NCI-H1105 treated with DMSO at 0.1 percent for 48 hours (cell line): ENCODE data around the gene TMEM184A.

Source experiments
- DNase-seq: peaks from one replicate; lab custom pipeline; 2025; lab: John Stamatoyannopoulos, UW

TMEM184A gene

DNA sequence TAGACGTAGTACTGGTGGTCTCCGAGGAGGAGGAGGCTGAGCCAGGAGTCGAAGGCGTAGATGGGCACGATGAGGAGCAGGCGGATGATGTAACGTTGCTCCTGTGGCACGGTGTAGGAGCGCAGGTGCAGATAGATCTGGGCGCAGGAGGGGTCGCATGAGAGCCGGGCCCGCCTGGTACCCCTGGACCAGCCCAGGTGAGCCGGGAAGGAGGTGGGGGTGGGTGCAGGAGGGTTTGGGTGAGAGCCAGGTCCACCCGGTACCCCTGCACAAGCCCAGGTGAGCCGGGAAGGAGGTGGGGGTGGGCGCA is 5.2 kb downstream of the TMEM184A start:
- DNase-seq, result no peak

- no peak for DNase-seq
Measured at GRCh38 chr7:1550005-1550845, 5.8 kb downstream of the TMEM184A start.

GRCh38 chr7:1549357-1550004 is 6.5 kb downstream of the TMEM184A start:
- DNase-seq, result no peak

DNA sequence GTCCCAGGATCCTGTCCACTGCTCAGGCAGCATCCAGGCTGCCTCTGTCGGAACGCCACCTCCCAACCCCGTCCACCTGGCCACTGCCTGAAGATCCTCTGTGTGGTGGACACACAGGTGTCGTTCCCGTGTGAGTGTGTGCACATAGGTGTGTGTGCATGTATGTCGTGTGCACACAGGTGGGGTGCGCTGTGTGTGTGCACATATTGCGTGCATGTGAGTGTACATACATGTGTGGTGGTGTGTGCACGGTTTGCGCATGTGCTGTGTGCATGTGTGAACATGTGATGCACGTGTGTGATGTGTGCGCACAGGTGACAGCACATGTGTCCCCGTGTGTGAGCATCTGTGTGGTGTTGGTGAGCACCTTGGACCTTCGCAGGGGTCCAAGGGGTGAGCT is 7.1 kb downstream of the TMEM184A start:
- DNase-seq, result no peak

DNA sequence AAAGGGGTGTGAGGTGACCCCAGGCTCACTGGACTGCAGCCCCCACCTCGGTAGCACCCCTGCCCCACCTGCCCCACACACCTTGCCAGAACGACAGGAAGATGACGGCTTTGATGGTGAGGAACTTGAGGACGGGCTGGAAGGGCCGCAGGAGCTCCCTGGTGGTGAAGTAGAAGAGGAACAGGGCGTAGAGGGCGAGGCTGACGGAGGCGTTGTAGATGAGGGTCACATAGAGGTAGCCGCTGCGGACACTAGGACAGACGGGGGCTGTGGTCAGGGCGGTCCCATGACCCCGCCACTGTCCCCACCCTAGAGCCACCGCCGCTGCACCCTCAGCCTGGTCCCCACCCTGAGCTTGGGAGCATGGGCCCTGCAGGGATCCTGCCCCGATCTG is 7.6 kb downstream of the TMEM184A start:
- no peak for DNase-seq

DNA sequence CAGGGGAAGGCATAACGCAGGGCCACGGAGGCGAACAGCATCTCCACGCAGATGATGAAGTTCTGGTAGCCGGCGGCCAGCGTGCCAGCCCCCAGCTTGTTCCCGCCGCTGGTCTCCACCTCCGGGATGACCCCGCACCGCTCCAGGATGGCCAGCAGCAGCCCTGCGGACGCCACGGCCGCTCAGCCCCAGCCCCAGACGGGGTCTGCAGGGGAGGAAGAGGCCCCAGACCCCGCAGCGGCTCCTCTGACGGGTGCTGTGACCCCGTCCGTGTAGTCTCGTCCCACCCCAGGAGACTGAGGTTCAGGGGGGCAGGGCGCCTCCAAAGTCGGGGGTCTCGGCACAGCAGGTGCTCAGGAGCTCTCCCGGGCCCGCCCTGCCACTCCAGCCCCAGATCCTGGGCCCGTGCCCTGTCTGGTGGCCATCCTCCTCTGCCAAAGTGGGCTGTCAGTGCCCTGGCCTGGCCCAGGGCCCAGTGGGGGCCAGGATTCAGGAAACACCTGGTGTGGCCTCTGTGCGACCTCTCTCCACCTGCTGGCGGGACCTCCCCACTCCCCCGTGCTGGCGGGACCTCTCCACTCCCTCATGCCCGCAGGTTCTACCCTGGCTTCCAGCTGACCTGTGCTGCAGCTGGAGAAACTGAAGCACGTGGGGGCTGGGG is 8.1 kb downstream of the TMEM184A start:
- no peak for DNase-seq

DNA sequence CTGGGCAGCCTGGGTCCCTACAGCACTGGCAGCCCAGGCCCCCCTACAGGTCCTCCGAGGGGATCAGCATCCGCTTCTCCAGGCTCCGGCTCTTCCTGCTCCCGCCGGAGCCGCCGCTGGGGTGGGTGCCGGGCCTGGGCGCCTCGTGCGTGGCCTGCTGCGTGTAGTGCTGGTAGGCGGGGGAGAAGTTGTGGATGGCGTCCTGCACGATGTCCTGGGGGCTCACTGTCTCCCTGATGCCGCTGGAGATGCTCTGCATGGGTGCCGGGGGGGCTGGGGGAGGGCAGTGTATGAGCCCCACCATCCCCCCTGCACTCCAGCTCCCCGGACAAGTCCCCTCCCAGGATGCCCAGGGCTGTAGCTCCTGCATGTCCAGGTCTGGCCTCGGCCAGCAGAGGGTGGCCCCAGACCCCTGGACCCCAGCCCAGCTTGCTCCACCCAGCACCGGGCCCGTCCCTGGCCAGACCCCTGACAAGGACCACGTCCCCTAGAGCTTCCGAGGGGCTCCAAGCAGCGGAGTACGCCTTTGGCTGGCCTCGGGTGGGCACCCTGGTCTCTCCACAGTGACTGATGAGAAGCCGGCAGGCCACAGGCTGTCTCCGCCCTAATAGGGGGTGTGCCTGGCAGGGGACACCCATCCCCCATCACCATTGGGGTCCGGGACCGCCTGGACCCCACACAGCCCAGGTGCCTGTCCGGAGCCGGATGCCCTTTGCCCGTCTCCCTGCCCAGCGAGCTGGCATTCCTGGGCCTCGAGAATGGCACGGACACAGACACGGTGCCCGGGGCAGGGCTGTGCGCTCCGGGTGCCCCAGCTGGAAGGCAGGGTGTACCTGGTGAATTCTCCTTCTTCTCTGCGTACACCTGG is 8.9 kb downstream of the TMEM184A start:
- no peak for DNase-seq

DNA sequence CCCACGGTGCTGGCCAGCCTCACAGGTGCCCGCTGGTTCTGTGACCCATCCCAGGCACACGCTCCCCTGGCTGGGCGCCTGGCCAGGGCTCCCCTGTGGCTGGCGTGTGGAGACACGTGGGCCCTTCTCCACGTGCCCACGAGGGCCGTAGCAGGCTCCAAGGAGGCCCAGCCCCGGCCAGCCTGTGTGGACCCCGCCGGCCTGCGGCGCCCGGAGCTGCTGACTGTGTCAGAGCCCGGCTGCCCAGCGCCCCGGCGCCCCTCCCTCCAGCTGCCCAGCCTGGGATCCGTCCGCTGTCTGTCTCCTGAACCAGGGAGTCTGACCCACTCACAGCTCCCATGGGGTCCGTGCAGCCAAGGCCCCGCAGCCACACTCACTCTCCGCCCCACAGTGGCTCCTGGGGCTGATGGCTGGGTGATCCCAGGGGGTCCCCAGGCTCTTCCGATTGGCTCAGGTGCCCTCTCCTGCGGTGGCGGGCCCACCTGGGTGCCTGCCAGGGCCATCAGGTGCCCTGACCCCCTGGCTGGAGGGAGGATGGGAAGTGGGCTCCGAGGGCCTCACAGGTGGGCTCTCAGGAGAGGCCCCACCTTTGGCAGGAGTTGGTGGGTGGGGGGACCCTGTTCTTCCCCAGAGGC is 9.6 kb downstream of the TMEM184A start:
- DNase-seq, result no peak

DNA sequence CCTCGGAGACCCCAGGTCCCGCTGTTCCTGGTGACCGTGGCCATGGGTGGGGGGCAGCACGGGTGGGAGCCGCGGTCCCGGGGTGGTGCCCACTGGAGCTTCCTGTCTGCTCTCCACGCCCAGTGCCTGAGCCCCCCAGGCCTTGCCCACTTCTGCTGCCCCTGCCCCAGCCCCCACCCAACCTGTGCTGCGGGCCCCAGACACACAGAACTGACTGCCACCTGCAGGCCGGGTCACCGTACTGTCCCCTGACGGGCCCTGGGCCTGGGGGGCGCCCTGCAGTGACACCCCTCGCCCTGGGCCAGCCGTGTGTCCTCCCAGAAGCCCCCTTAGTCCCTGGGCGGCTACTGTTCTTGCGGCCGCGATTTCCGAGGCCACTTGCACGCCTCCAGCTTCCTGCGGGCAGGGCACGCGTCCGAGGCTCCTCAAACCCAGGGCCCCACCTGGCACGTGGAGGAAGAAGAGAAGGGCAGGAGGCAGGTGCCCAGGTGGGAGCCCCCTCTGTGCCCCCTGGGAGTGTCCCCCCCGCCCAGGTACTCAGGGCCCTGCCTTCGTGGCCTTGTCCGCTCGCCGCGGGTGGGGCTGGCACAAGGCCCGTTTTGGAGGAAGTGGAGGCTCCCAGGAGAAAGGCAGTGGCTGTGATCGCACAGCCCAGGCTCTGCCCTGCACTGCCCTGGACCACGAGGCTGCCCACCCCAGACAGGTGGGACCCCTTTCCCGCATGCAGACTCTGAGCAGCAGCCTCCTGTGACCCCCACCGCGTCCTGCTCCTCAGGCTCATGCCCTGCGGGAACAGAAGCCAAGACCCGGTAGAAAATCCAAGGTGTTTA is 10.4 kb downstream of the TMEM184A start:
- DNase-seq, result no peak

DNA sequence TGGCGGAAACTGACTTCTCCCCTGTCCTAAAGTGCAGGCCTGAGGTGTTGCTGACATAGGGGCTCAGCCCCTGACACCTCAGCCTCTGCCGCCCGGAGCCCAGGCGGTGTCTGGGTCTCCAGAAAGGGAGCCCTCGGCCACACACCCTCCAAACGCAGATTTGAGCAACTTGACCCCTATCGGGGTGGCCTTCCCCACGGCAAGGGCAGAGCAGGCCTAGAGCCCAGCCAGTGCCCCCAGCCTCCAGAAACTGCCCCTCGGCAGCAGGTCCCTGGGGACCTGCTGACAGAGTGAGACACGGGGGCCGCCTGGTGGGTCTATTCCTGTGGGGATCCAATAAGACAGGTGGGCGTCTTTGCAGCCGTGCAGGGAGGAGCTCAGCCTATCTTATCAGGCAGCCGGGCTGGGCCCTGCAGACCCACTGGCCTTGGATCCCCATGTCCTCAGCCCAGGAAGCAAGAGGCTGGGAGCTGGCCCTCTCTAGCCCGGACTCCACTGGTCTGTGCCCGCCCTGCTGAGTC is 11.0 kb downstream of the TMEM184A start:
- no peak for DNase-seq

DNA sequence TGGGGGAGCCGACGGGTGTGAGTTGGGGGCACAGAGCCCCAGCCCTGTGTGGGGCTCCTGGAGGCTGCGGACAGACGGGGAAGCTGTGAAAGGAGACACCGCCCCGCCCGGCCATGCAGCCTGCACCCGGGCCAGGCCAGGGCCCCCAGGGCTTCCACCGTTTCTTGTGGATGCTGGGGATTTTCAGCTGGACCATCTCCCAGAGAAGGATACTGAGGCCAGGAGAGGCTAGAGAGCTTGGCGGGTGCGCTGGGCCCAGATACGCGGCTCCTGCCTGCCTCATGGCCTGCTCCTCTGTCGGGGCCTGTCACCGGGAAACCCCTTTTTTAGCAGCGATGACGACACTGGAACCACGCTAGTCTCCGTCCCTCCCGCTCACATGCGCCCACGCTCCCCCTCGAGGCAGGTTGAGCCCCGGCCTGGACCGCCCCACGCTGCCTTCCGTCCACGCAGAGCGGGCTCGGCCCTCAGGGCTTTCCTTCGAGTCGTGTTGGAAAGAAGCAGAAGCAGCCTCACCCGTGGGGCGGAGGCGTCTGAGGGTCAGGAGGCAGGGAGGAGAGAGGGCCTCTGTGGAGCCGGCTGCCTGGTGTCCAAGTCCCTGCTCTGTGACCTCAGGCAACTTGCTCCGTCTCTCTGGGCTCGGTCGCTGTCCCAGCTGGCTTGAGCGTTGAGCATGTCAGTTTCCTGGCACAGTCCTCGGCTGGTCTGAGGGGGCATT is 11.7 kb downstream of the TMEM184A start:
- no peak for DNase-seq

DNA sequence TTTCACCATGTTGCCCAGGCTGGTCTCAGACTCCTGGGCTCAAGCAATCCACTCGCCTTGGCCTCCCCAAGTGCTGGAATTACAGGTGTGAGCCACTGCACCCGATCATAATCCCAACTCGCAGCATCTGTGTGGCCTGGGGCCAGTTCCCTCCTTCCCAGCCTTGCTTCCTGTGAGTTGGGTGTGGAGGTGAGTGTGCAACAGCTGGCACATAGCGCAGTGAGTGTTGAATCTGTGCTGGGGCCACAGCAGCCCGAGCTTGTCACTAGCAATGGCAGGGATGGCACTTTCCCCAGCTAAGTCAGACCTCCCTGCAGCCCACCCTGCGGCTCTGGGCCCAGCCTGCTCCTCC is 12.2 kb downstream of the TMEM184A start:
- no peak for DNase-seq

- no peak for DNase-seq
Measured at GRCh38 chr7:1542841-1543747, 12.9 kb downstream of the TMEM184A start.

DNA sequence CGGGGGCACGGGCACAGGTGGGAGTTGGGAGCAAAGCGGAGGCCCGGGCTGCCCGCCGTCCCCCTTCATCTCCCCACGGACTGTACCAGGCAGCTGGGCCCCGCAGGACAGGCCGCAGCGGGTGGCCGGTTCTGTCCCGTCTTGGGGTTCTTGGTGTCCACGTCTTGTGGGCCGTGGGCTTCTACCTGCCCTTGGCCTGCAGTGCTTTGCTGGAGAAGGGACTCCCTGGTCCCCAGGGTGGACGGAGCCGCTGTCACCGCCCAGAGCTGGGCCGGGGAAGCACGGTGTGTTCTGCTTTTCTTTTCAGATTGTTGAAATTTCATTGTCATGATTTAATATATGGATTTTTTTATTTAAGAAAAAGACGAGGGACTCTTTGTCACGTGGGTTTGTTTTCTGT is 13.7 kb downstream of the TMEM184A start:
- DNase-seq, result no peak

DNA sequence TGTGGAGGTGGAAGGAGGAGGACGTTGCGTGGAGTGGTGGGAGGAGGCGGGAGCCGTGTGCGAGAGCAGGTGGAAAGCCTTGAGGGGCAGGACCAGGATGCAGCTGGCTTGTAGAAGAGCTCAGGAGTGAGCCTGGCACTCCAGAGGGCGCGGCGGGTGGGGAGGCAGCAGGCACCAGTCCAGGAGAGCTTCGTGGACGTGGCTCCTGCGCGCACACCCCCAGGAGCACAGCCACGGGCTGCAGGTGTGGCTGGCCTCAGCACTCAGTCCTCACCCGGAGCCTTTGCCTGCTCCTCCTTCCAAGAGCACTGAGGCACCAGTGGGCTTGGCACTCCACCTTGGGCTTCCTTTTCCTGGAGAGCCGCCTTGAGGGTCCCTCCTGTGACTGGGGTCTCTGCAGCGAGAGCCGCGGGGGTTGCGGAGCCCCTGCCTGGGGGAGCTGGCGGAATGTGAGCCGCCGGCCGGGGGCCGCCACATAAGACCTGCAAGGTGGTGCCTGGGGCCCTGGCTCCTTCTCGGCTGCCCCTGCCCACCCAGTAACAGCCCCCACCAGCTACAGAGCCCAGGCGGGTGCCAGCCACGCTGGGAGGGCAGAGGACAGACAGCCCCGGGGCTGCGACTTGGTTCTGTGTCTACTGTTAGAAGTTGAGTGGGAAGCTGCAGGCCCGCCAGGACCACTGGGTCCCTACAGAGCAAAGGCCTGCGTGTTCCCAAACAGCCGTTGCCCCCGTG is 14.4 kb downstream of the TMEM184A start:
- no peak for DNase-seq

DNA sequence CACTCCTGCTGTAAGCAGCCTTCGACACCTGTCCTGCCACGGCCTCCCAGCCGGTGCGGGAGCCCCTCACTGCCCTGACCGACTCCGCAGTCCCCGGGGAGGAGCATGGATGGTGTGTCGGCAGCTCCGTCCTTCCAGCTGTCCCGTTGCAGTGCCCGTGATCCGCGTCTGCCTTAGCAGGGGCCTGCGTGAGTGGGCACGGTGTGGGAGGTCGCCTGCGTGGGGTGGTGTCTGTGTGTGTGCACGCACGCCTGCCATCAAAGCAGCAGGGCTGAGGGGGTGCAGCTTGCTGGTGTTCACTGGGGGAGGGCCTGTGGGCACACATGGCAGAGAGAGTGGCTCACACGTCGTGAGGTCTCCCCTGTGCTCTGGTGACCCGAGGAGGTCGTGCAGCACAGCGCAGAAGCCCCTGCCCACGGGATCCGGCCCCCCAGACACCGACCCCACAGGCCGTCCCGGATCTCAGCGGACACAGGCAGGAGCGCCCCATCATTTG is 15.2 kb downstream of the TMEM184A start:
- no peak for DNase-seq

DNA sequence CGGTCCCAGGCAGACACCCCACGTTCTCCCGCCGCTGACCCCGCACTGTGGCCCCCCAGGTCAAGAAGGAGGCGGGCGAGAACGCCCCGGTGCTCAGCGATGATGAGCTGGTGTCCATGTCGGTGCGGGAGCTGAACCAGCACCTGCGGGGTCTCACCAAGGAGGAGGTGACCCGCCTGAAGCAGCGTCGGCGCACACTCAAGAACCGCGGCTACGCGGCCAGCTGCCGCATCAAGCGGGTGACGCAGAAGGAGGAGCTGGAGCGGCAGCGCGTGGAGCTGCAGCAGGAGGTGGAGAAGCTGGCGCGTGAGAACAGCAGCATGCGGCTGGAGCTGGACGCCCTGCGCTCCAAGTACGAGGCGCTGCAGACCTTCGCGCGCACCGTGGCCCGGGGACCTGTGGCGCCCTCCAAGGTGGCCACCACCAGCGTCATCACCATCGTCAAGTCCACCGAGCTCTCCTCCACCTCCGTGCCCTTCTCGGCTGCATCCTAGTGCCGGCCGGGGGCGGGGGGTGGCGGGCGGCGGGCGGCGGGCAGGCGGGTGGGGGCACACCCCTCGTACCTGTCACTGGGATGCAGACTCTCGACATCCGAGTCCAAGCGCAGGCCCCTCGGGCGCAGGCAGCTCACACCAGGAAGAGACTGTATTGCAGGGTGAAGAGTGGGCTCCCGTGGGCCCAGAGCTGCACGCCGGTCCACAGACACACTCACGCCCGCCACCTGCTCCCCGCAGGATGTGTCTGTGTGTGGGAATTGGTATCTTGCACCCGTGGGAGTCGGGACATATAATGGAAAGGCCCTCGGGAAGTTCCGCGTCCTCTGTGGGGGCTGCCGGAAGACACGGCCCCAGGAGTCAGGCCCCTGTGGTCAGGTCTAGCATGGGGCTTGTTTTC is 15.9 kb downstream of the TMEM184A start:
- DNase-seq, result no peak
